GM19455 (cell line): ENCODE measurements around the gene ZDHHC5.
"Not testable (repeated sequence)": the region's sequence is repeated elsewhere in the genome, so short reads cannot be mapped to it uniquely, and the experiment has no call there.

Experiments
- ATAC-seq: cut with Tn5 transposase; IDR thresholded peaks from one replicate; pipeline ENCODE4 v1.9.1; 2021; ENCODE audit not compliant: unreplicated experiment

Gene ZDHHC5

GRCh38 chr11:57643802-57644201 is 24.1 kb upstream of the ZDHHC5 start:
- ATAC-seq, result no peak

GRCh38 chr11:57644748-57645688 is 22.9 kb upstream of the ZDHHC5 start:
- ATAC-seq, result peak; percentile 70

- ATAC-seq, result no peak
Observed at GRCh38 chr11:57645689-57646085, 22.2 kb upstream of the ZDHHC5 start.

GRCh38 chr11:57646194-57646798 is 21.6 kb upstream of the ZDHHC5 start:
- ATAC-seq, result no peak

GRCh38 chr11:57646799-57647303 is 21.1 kb upstream of the ZDHHC5 start:
- no peak for ATAC-seq

GRCh38 chr11:57647372-57647771 is 20.5 kb upstream of the ZDHHC5 start:
- no peak for ATAC-seq

GRCh38 chr11:57647960-57648800 is 19.7 kb upstream of the ZDHHC5 start:
- no peak for ATAC-seq

- no peak for ATAC-seq
Observed at GRCh38 chr11:57648801-57649735, 18.8 kb upstream of the ZDHHC5 start.

GRCh38 chr11:57649826-57650738 is 17.8 kb upstream of the ZDHHC5 start, which contains the start of gene YPEL4:
YPEL4 (minus strand) TSS chr11:57649912; CDS start chr11:57647107, 2,805 bp downstream.
- no peak for ATAC-seq

- ATAC-seq, result no peak
Observed at GRCh38 chr11:57650739-57651090, 17.2 kb upstream of the ZDHHC5 start.

- ATAC-seq, result no peak
Observed at GRCh38 chr11:57651408-57651807, 16.5 kb upstream of the ZDHHC5 start.

GRCh38 chr11:57652230-57652629 is 15.7 kb upstream of the ZDHHC5 start:
- not testable (repeated sequence) for ATAC-seq

- ATAC-seq, result no peak
Observed at GRCh38 chr11:57652662-57653061, 15.3 kb upstream of the ZDHHC5 start.

- ATAC-seq, result no peak
Observed at GRCh38 chr11:57653163-57653562, 14.8 kb upstream of the ZDHHC5 start.

- ATAC-seq, result no peak
Observed at GRCh38 chr11:57656885-57657193, 11.1 kb upstream of the ZDHHC5 start.

- peak; percentile 99 for ATAC-seq
Observed at GRCh38 chr11:57657194-57658022, 10.5 kb upstream of the ZDHHC5 start, which contains the start of gene CLP1. CLP1 (plus strand) TSS chr11:57657762; CDS start chr11:57659477, 1,715 bp downstream.

GRCh38 chr11:57658023-57658361 is 9.9 kb upstream of the ZDHHC5 start:
- no peak for ATAC-seq

GRCh38 chr11:57659669-57660068 is 8.2 kb upstream of the ZDHHC5 start:
- ATAC-seq, result no peak
